Hematopoietic multipotent progenitor cell treated with erythropoietin and hydrocortisone succinate and interleukin-3 and kit ligand, for 4 days (in vitro differentiated cells): ENCODE data around the gene C5.

Experiments
- DNase-seq: peaks from one replicate; pipeline ENCODE4 v3.0.0-alpha.2; 2015

C5 gene

DNA sequence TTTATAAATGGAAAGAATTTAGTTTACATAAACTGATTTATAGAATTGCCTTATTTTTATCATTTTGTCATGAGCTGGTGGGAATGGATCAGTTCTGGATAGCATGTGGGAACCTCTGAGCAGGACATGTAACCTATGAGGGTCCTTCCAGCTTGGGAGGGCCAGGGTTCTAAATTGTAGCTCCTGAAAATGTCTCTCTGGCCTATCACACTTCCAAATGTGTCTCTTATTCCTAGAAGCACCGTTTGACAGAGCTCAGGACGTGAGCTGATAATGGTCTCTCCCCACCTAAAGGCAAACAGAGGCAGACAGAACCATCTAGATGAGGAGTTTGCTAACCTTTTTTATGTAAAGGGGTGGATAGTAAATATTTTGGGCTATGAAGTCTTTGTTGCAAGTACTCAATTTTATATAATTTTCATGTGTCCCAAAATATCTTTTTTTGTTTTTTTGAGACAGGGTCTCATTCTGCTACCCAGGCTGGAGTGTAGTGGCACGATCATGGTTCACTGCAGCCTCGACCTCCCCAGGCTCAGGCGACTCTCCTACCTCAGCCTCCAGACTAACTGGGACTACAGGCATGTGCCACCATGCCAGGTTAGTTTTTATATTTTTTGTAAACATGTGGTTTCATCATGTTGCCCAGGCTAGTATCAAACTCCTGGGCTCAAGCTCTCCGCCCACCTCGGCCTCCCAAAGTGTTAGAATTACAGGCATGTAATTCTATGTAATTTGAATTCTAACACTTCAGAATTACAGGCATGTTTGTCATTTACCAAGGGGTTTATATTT is 127.5 kb downstream of the C5 start:
- no peak for DNase-seq

DNA sequence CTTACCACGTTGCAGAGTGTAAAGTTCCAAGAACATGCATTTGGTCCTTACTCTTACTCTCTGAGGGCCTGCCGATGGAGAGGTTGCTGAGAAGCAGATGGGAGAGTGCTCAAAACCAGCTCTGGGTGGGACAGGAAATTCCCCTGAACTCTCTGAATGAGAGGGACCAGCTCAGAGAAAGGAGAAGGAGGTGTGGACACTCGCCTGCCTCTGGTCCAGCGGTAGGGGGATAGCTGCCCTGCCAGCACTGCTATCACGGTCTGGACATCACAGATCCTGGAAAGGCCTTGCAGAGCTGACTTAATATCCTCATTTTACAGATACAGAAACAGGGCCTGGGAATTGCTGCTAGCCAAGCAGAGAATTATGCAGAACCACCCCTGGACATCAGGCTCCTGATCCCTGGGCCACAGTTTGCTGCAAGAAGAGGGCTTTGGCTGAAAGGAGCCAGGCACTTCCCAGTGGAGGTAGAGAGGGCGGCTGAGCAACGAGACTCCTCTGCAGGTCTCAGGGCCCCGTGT is 128.4 kb downstream of the C5 start:
- DNase-seq: no peak

DNA sequence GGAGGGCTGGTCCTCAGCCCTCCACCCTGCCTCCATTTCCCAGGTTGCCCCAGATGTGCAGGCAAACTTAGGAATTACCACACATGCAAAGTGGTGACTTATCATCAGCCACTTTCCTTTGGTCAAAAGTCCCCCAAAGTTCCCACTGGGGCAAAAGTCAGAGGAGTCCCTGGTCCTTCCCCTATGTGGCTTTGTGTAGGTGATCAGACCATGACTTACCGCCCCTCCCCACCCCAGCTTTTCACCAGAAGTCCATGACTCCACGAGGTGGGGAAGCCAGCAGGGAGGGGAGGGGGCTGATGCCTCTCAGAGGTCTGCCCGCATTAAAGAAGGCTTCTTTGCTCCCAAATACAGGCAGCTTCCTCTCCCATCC is 129.3 kb downstream of the C5 start:
- no peak for DNase-seq

DNA sequence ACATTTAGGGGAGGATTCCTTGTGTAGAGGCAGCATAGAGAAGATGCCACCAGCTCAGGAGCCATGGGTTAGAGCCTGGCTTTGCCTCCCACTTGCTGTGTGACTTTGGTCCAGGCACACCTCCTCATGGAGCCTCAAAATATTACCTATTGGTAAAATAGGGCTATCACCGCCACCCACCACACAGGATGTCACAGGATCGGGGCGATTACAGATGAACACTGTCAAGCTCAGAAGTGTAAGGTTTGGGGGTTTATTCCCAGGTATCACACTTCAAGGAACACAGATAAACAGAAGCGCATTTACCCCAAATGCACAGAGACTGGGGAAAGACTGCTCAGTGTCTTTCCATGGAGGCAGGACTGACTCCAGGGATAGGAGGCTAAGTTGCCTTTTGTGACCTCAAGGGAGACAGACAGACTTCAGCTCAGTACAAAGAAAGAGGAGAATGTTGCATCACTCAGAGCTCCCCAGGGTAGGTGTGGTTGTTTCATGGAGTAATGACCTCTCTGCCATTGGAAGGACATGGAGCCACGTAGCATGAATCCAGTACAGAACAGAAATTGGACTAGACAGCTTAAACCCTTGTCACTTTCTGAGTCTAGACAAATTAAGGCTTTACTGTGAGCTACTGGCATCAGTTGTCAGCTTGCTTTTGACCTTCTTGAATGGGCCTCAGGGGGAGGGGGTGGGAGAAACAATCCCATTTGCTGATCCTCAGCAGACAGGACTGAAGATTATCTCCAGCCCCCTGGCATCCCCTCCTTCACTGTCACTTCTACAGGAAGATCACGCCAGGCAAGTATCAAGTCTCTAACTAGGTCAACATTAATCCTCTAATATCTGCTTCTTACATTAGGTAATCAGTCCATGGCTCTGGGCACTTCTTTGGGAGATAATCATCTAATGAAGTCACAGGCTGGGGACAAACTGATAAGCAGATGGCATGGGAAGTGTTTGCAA is 130.0 kb downstream of the C5 start:
- DNase-seq: peak; percentile 46

DNA sequence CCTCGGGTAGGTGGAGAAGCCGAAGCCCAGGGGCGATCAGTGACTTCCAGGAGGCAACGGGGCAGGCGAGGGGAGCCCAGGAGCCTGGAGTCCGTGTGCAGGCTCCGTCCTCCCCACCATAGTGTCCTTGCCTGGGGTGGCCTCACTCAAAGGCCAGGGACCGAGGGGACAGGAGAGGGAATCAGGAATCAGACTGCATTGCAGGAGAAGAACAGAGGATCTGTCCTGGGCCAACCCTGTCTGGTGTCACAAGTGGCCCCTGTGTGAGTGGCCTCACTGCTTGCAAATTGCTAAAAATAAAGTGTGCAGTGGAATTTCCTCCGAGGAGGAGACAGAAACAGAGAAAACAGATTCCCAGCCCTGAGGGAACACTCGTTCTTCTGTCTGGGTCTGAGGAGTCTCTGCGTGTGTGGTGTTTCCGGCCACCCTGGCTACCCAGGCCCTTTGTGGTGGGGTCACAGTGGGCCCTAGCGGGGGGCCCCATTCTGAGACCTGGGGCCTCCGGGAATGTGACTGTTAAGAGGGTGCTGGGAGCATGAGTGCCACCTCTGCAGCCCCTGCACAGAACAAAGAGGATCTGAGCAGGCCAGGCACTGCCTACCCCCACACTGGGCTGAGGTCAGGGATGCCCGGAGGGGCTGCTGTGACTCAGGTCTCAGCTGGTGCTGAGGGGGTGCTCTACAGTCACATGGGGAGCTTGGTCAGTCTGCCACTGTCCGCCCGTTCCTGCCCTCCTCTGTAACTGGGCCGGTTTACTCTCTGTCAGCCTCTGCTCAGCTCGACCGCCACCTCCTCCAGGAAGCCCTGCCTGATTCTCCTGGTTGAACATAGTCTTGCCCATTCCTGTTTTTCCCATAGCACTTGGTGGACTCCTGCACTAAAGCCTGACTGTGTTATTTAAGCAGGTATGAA is 130.9 kb downstream of the C5 start:
- no peak for DNase-seq

DNA sequence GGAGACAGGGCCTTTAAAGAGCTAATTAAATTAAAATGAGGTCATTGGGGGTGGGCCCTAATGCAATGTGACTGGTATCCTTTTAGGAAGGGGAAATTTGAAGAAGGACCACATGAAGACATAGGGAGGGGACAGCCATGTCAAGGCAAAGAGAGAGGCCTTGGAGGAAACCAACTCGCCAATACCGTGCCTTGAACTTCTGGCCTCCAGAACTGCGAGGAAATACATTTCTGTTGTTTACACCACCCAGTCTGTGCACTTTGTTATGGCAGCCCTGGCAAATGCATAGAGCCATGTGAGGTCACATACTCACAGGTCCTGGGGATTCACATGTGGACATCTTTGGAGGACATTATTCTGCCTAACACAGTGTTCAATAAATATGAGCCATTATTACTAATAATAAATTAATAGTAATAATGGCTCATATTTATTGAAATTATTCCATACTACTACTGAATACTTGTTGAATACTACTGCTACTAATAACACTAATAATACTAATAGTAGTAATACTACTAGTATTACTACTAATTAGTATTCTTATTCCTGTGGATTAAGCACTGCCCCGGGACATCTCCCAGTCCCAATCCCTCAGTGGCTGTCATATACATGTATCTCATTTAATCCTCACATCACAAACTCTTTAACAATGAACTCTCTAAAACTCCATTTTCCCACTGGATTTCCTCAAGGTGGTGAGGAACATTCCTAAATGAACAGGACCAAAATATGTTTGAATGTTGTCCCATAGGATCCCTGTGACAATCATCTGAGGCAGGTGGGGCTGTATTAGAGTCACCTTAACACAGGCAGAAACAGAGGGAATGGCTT is 131.9 kb downstream of the C5 start:
- no peak for DNase-seq

DNA sequence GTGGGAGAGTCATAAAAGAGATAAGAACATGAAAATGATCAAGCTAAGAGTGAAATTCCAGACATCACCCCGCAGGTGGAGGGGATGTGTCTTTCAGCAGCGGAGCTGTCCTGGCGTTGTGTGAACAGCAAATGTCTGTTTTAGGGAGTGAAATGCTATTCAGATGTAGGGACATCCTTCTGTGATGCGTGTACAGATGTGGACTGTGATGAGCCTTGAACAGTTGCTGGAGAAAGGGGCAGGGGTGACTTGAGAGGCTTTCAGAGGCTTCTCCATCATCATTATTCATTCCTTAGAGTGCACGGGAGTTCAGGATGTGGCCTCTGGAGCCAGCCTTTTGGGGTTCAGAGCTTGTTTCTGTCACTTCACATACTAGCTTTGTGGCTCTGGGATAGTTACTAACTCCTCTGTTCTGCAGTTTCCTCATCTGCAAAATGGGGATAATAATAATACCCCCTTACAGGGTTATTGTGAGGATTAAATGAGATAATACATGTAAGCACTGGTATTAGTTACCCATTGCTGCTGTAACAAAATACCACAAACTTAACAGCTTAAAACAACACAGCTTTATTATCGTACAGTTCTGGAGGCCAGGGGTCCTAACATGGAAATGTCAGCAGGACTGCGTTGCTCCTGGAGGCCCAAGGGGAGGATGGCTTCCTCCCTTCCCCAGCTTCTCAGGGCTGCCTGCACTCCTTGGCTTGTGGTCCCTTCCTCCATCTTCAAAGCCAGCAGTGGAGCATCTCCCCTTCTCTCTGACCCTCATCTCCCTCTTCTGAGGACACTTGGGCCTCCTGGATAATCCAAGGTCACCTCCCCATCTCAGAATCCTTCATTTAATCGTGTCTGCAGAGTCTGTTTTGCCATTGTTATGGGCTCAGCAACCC is 132.8 kb downstream of the C5 start:
- DNase-seq: no peak

DNA sequence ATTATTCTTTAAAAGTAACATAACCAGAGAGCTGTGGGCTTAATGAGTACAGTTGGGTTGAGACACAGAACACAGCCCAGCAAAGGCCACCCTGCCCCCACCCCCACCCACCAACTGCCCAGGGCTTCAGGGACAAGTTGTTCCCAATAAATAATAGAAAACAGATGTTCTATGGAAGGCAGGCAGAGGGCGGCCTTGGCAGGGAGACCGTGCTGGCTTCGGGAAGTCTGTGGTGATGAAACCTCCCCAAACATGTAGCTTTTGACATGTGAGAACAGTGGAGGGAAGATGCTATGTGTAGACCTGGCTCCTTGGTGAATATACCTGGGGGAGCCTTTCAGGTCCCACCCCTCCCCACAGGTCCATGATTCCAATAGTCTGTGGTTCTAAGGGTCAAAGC is 133.5 kb downstream of the C5 start:
- DNase-seq: no peak

DNA sequence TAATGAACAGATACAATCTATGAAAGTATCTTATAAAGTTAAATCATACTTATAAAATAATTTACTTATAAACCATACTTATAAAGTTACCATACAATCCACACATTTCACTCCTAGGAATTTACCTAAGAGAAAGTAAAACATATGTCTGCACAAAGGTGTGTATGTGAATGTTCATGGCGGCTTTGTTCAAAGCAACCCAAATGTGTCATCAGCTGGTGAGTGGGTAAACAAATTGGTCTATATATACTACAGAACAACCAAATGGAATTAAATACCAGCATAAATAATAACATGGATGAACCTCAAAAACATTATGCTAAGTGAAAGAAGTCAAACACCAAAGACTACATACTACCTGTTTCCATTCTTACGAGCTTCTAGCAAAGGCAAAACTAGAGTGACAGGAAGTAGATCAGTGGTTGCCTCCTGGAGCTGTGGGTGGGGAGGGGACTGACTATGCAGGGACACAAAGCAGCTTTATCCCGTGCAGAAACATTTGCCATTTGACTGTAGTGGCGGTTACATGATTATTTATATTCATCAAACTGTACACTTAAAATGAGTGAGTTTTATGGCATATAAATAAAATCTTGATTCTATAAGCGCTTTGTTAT is 134.1 kb downstream of the C5 start:
- DNase-seq: peak; percentile 45

DNA sequence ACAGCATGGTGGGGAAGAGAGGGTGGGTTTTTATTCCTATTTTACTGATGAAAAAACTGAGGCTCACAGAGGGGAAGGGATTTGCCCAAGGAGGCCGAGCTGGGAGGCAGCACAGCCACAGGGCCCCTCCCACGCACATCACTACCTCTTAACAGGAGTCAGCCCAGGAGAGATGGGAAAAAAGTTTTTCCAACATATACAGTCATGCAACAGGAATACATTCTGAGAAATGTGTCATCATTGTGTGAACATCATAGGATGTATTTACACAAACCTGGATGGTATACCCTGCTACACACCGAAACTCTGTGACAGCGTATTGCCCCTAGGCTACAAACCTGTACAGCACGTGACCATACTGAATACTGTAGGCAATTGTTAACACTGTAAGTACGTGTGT is 135.1 kb downstream of the C5 start:
- DNase-seq: no peak

DNA sequence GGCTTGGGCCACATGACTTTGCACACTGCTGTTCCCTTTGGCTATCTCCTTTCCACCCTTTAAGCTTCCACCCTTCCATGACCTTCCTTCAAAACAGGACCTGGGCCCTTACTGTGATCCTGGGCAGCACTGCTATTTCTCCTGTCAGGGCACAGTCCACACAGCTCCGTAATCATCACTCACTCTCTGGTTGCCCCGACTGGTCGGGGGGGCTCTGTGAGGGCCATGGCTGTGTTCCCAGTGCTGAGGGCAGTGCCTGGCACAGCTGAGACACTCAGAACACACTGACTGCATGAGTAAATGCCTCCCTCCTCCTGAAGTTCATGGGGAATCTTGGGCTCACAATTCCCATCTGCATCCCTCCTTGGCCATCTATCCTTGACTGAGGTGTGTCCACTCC is 135.7 kb downstream of the C5 start:
- no peak for DNase-seq

DNA sequence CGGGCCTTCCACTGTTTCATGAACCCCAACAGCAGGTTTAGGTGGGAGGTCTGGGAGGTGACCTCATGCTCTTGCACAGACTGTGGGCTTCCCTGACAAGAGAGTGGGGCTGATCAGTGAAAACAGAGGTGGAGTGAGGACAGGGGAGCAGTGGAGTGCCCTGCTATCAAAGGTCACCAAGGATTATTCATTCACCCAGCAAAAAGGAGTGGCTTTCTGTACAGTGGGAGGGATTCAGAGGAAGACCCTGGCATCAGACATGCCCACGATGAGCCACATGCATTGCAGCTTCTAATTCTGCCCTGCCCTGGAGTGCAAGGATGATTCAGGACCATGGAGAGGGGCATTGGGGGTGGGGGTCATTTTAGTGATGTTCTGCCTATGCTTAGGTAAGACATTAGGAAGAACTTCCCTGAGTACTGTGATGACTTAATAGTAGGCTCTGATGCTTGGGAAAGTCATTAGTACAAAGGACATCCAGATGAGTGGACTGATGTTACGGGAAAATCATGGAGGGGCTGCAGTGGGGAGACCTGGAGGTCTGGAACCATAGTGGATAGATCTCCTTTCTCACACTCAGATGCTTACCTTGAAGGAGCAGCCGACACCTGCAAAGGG is 136.3 kb downstream of the C5 start:
- peak; percentile 65 for DNase-seq

DNA sequence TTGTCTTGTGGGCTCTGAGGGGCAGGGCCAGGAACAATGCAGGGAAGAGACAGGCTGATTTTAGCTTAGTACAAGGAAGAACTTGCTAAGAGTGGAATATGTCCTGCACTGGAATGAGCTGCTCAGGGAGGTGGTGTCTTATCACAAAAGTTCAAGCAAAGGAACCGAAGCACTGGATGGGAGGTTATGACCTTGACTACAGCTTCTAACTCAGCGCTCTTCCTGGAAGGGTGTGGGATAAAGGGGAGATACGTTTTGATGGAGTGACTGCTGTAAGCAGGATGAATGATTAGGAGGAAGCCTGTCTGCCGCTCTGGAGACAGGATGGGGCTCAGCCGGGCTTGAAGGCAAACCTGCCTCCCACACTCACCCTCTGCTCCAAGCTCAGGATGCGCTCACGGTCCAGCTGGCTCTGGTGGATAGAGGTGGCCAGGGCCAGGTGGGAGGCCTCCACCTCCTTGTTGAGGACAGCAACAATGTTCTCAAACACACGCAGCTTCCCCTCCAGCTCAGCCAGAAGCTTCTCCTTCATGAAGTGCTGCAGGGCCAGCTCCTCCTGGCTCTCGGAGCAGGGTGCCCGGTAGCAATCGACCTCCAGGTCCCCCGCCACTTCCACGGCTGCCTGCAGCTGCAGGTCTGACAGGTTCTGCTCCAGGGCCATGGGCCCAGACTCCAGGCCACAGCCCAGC is 137.0 kb downstream of the C5 start:
- DNase-seq: no peak

DNA sequence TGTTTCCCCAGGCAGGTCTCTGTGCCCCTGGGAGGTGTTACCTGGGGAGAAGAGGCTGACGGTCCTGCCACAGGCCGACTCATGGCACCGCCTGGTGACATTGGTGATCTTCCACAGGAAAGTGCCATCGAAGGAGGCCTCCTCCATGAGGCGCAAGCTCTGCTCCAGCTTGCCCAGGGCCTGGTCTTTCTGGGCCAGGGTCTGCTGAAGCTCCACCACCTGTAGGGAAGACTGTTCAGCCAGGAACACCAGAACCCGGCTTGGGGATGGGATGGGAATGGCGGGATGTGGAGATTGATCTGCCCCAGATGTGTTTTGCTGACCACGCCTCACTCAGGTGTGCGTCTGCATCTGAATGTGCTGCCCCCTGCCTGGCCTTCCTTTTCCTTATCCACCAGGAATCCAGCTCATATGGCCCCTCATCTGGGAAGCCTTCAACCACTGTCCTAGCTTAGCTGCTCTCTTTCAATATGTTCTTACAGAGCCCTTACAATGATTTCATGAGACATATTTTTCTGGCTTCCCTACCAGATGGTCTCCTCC is 138.7 kb downstream of the C5 start:
- no peak for DNase-seq

DNA sequence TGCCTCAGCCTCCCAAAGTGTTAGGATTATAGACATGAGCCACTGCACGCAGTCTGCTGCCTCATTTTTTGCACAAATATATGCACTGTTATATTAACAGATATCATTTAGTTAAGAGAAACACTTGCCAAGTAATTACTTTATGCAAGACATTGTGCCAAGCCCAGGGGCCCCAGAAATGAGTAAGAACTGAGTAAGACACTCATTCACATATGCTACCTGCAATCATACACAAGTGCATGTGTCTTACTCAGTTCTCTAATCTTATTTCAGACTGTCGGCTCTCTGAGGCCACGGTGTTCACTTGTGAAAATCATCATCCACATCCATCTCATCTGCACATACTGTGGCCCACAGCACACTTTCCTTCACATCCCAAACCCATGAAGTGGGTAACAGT is 139.4 kb downstream of the C5 start:
- no peak for DNase-seq

DNA sequence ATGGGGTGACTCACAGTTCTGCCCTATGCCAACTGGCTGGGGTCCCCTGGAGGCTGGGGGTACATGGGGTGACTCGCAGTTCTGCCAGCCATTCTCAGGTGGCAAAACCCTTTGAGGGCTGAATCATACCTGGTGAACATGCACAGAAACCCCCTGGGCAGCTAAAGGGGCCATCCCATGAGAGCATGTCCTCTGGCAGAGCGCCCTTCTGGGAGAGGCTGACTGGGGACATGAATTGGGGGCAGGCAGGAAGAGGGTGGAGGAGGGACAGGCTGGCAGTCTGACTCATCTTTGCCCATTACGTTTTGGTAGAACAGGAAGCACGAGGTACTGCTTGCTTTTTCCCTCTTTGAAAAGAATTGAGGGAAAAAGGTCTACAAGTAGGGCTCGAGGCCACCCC is 140.2 kb downstream of the C5 start:
- DNase-seq: no peak

DNA sequence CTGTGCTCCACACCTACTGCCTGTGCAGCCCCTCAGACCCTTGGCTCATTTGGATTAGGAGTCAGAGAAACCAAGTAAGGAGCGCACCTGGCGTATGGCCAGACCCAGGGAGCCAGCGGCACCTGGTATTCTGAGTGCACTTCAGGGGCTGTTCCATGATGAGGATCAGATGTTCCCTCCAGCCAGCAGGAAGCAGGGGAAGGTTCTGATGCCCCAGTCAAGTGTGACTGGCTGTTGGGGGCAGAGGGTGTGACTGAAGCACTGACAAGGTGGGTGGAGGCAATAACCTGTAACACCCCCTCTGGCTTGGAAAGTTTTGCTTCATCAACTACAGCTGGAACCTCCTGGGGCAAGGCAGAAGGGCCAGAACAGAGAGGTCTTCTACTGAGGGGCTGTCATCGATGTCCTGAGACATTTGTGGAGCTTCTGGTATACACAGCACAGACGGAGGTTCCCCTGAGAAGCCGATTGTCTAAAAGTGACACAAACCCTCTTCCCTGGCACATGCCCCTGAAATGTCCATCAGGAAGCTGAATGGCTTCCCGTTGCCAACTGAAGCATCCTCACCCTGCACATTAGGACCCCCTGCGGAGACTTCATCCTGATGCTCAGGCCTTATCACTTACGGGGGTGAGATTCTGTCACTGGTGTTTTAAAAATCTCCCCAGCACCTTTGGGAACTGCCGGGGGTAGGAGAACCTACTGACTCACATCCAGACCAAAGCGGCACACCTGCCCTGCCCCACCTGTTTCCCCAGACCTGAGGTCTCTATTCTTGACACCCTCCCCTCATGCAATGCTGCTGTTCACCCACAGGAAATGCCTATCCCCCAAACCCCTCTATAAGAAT is 144.5 kb downstream of the C5 start:
- no peak for DNase-seq

DNA sequence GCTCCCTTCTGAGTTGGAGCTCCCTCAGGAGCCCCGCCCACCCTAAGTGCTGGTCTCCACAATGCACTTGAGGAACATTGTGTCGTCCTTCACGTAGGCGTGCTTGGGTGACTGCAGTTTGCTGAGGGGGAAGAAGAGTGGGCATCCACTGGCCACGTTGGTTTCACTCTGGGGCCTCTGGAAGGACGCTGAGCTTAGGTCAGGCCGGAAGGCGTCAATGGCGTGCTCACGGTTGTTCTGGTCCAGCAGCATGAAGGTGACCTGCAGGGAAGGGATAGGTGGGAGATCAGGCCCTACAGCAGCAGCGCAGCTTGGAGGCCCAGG is 145.1 kb downstream of the C5 start:
- DNase-seq: no peak
